ENCODE results near the gene ZC3H4.
"Not testable (repeated sequence)": the region's sequence is repeated elsewhere in the genome, so short reads cannot be mapped to it uniquely, and the experiment has no call there.

The ZC3H4 gene

DNA sequence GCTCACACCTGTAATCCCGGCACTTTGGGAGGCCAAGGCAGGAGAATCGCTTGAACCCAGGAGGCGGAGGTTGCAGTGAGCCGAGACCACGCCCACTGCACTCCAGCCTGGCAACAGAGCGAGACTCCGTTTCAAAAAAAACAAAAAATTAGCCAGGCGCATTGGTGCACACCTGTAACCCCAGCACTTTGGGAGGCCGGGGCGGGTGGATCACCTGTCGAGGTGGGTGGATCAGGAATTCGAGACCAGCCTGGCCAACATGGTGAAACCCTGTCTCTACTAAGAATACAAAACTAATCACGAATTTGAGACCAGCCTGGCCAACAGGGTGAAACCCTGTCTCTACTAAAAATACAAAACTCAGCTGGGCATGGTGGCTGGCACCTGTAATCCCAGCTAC is 35.2 kb downstream of the ZC3H4 start:
- H2BK5ac ChIP-seq (ENCODE audit: low read depth, low read length, poor library complexity); H4K12ac ChIP-seq (ENCODE audit: low read depth, low read length); H2BK12ac ChIP-seq (ENCODE audit: low read length); H4K91ac ChIP-seq (ENCODE audit: low read depth, low read length); H2AK5ac ChIP-seq (ENCODE audit: low read length); H3K79me2 ChIP-seq (ENCODE audit: control insufficient read depth, insufficient read depth, low read length, poor library complexity); H3K18ac ChIP-seq (ENCODE audit: low read length); H3K4me2 ChIP-seq (ENCODE audit: low read length); H2BK120ac ChIP-seq (ENCODE audit: insufficient read depth, low read length, poor library complexity); H4K8ac ChIP-seq (ENCODE audit: low read depth, low read length); H3K23ac ChIP-seq (ENCODE audit: low read length); H3K79me1 ChIP-seq (ENCODE audit: low read length); H3K4ac ChIP-seq (ENCODE audit: low read depth, low read length); H2AFZ ChIP-seq (ENCODE audit: insufficient read depth, low read length, poor library complexity); H3K27me3 ChIP-seq (ENCODE audit: insufficient read depth, low read length); H3K14ac ChIP-seq (ENCODE audit: low read length); H3K4me3 ChIP-seq (ENCODE audit: low read depth, low read length); H3K27ac ChIP-seq (ENCODE audit: low read depth, low read length); H3K9me3 ChIP-seq (ENCODE audit: insufficient read depth, low read depth, low read length); H3K9ac ChIP-seq (ENCODE audit: low read length); DNase-seq: not testable (repeated sequence)
- Histone ChIP-seq H3K4me1 (ENCODE audit: control insufficient read depth in 1 of 2, insufficient read depth in 2 of 2, low read length in 2 of 2) (peaks cover 5 to 13% of the 10 kb centered on the region in 2 experiments), H3K36me3 (ENCODE audit: control insufficient read depth in 1 of 2, insufficient read depth in 2 of 2, low read length in 2 of 2) (peaks cover 59 to 66% of the 10 kb centered on the region in 2 experiments)
- no CpG with 5 or more reads among the region's 13 CpGs for WGBS (ENCODE audit: extremely low coverage, insufficient coverage, insufficient read length)

DNA sequence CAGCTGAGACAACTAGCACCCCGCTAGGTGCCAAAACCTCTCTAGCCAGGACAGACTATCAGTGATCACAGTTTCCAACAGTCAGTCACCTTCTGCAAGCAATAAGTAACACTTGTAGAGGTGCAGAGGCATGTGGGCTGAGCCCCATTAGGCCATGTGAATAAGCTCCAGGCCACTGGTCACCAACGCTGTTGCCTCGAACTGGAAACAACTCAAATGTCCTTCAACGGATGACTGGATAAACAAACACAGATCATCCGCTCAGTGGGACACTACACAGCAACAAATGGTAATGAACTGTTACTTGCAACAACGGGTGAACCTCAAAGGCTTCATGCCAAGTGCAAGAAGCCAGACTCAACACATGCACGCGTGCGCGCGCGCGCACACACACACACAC is 37.6 kb downstream of the ZC3H4 start:
- Histone ChIP-seq H3K18ac (ENCODE audit: low read length) (no peak overlapping the region), H3K4me1 (ENCODE audit: control insufficient read depth in 1 of 2, insufficient read depth in 2 of 2, low read length in 2 of 2) (peaks cover 0 to 6% of the 10 kb centered on the region in 2 experiments), H4K12ac (ENCODE audit: low read depth, low read length) (no peak overlapping the region), H2BK120ac (ENCODE audit: insufficient read depth, low read length, poor library complexity) (no peak overlapping the region), H4K8ac (ENCODE audit: low read depth, low read length) (no peak overlapping the region), H3K4ac (ENCODE audit: low read depth, low read length) (no peak overlapping the region), H3K79me2 (ENCODE audit: control insufficient read depth, insufficient read depth, low read length, poor library complexity) (no peaks in the 10 kb centered on the region), H3K27me3 (ENCODE audit: insufficient read depth, low read length) (no peaks in the 10 kb centered on the region), H2AFZ (ENCODE audit: insufficient read depth, low read length, poor library complexity) (no peak overlapping the region), H3K36me3 (ENCODE audit: control insufficient read depth in 1 of 2, insufficient read depth in 2 of 2, low read length in 2 of 2) (peaks cover 60 to 65% of the 10 kb centered on the region in 2 experiments), H3K9me3 (ENCODE audit: insufficient read depth, low read depth, low read length) (peaks cover 1% of the 10 kb centered on the region), H3K79me1 (ENCODE audit: low read length) (no peaks in the 10 kb centered on the region), H3K14ac (ENCODE audit: low read length) (no peak overlapping the region), H2BK5ac (ENCODE audit: low read depth, low read length, poor library complexity) (no peak overlapping the region), H3K4me3 (ENCODE audit: low read depth, low read length) (no peak overlapping the region), H3K27ac (ENCODE audit: low read depth, low read length) (no peak overlapping the region), H3K9ac (ENCODE audit: low read length) (no peak overlapping the region), H3K23ac (ENCODE audit: low read length) (no peak overlapping the region), H2AK5ac (ENCODE audit: low read length) (no peak overlapping the region), H2BK12ac (ENCODE audit: low read length) (no peak overlapping the region), H3K4me2 (ENCODE audit: low read length) (no peak overlapping the region), H4K91ac (ENCODE audit: low read depth, low read length) (no peak overlapping the region)
- WGBS (ENCODE audit: extremely low coverage, insufficient coverage, insufficient read length), result no CpG with 5 or more reads among the region's 13 CpGs
- no peak for DNase-seq

DNA sequence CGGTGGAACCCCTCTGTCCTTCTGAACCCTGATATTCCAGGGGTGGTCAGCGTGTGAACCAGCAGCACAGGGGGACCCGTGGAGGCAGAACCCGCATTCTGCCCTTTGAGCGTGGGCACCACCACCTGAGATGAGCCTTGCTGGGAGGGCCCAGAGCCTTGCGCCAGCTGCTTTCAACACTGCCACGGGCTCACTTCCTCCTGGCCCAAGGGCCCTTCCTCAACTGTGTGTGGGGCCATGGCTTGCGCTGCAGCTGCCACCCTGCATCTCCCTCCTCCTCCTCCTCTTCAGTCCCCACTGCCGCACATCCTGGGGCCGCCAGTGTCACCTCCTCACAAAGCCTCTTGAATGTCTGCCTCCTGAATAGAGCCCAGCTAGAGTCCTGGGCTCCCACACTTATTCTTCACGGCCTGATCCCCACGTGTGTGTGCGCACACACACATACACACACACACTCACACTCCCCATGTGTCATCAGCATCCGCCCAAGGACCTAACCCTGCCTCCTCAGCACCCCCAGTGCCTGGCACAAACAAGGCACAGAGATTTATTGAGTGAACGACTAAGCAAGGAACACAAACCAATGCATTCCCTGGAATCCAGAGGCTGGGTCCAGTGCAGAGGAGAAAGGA is 38.3 kb downstream of the ZC3H4 start:
- Histone ChIP-seq H3K79me1 (ENCODE audit: low read length) (no peaks in the 10 kb centered on the region), H3K4me2 (ENCODE audit: low read length) (no peak overlapping the region), H2BK12ac (ENCODE audit: low read length) (no peak overlapping the region), H3K9ac (ENCODE audit: low read length) (peak overlapping the region; percentile 6), H2AK5ac (ENCODE audit: low read length) (no peak overlapping the region), H3K9me3 (ENCODE audit: insufficient read depth, low read depth, low read length) (peaks cover 1% of the 10 kb centered on the region), H4K8ac (ENCODE audit: low read depth, low read length) (no peak overlapping the region), H3K4me1 (ENCODE audit: control insufficient read depth in 1 of 2, insufficient read depth in 2 of 2, low read length in 2 of 2) (peaks cover 0 to 5% of the 10 kb centered on the region in 2 experiments), H4K12ac (ENCODE audit: low read depth, low read length) (no peak overlapping the region), H2AFZ (ENCODE audit: insufficient read depth, low read length, poor library complexity) (no peak overlapping the region), H3K23ac (ENCODE audit: low read length) (no peak overlapping the region), H3K18ac (ENCODE audit: low read length) (no peak overlapping the region), H2BK5ac (ENCODE audit: low read depth, low read length, poor library complexity) (no peak overlapping the region), H3K79me2 (ENCODE audit: control insufficient read depth, insufficient read depth, low read length, poor library complexity) (no peaks in the 10 kb centered on the region), H3K4ac (ENCODE audit: low read depth, low read length) (no peak overlapping the region), H2BK120ac (ENCODE audit: insufficient read depth, low read length, poor library complexity) (no peak overlapping the region), H3K36me3 (ENCODE audit: control insufficient read depth in 1 of 2, insufficient read depth in 2 of 2, low read length in 2 of 2) (peaks cover 66 to 67% of the 10 kb centered on the region in 2 experiments), H3K27me3 (ENCODE audit: insufficient read depth, low read length) (no peaks in the 10 kb centered on the region), H4K91ac (ENCODE audit: low read depth, low read length) (no peak overlapping the region), H3K14ac (ENCODE audit: low read length) (no peak overlapping the region), H3K4me3 (ENCODE audit: low read depth, low read length) (no peak overlapping the region), H3K27ac (ENCODE audit: low read depth, low read length) (no peak overlapping the region)
- no peak for DNase-seq
- no CpG with 5 or more reads among the region's 15 CpGs for WGBS (ENCODE audit: extremely low coverage, insufficient coverage, insufficient read length)

DNA sequence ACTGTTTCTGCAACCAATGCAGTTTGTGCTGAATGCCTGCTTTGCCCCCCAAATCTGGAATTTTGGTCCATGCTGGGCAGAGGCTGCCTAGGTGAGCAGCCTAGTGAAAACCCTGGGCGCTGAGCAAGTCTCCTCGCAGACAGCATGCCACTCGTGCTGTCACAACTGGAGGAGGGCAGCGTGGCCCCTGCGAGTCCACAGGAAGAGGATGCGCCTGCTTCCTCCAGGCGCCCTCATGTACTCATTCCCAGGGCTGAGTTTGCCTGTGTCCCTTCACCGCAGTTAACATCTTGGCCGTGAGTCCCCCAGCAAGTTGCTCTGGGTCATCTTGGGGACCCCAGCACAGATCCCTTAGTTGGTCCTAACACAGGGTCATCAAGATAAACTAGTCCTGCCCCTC is 39.0 kb downstream of the ZC3H4 start:
- Histone ChIP-seq H2BK120ac (ENCODE audit: insufficient read depth, low read length, poor library complexity) (no peak overlapping the region), H3K9me3 (ENCODE audit: insufficient read depth, low read depth, low read length) (peaks cover 1% of the 10 kb centered on the region), H3K27ac (ENCODE audit: low read depth, low read length) (no peak overlapping the region), H2BK5ac (ENCODE audit: low read depth, low read length, poor library complexity) (no peak overlapping the region), H3K4me1 (ENCODE audit: control insufficient read depth in 1 of 2, insufficient read depth in 2 of 2, low read length in 2 of 2) (peaks cover 0 to 2% of the 10 kb centered on the region in 2 experiments), H3K4ac (ENCODE audit: low read depth, low read length) (no peak overlapping the region), H3K36me3 (ENCODE audit: control insufficient read depth in 1 of 2, insufficient read depth in 2 of 2, low read length in 2 of 2) (peaks cover 67 to 68% of the 10 kb centered on the region in 2 experiments), H2BK12ac (ENCODE audit: low read length) (no peak overlapping the region), H3K9ac (ENCODE audit: low read length) (no peak overlapping the region), H4K91ac (ENCODE audit: low read depth, low read length) (no peak overlapping the region), H3K18ac (ENCODE audit: low read length) (no peak overlapping the region), H3K79me1 (ENCODE audit: low read length) (no peaks in the 10 kb centered on the region), H3K79me2 (ENCODE audit: control insufficient read depth, insufficient read depth, low read length, poor library complexity) (no peaks in the 10 kb centered on the region), H3K27me3 (ENCODE audit: insufficient read depth, low read length) (no peaks in the 10 kb centered on the region), H2AFZ (ENCODE audit: insufficient read depth, low read length, poor library complexity) (no peak overlapping the region), H2AK5ac (ENCODE audit: low read length) (no peak overlapping the region), H4K8ac (ENCODE audit: low read depth, low read length) (no peak overlapping the region), H4K12ac (ENCODE audit: low read depth, low read length) (no peak overlapping the region), H3K23ac (ENCODE audit: low read length) (no peak overlapping the region), H3K4me2 (ENCODE audit: low read length) (no peak overlapping the region), H3K14ac (ENCODE audit: low read length) (no peak overlapping the region), H3K4me3 (ENCODE audit: low read depth, low read length) (no peak overlapping the region)
- DNase-seq, result no peak
- no CpG with 5 or more reads among the region's 9 CpGs for WGBS (ENCODE audit: extremely low coverage, insufficient coverage, insufficient read length)

All from trophoblast cell (in vitro differentiated cells and primary cell).